Thyroid gland (tissue), 4 donors: ENCODE data around the gene KAT7.

Experiments
- POLR2A ChIP-seq, 2 donors: fragments of 450-650 bp; IDR thresholded peaks; one replicate each; pipeline ENCODE4 v1.6.1; 2017; ENCODE audit warnings: antibody characterized with exemption in 2 of 2, mild to moderate bottlenecking in 2 of 2, moderate library complexity in 1 of 2
- TF ChIP-seq, protein P1 (sequence below), 6 experiments: fragments of 200-600 bp in 3 of 6; fragments of 450-650 bp in 3 of 6; sonication (generic) in 3 of 6; IDR thresholded peaks; one replicate each; pipeline ENCODE4 v1.5.1; 2016 to 2019; ENCODE audit warnings: antibody characterized with exemption in 6 of 6, mild to moderate bottlenecking in 2 of 6, inconsistent platforms in 1 of 6, moderate library complexity in 1 of 6

DNA sequence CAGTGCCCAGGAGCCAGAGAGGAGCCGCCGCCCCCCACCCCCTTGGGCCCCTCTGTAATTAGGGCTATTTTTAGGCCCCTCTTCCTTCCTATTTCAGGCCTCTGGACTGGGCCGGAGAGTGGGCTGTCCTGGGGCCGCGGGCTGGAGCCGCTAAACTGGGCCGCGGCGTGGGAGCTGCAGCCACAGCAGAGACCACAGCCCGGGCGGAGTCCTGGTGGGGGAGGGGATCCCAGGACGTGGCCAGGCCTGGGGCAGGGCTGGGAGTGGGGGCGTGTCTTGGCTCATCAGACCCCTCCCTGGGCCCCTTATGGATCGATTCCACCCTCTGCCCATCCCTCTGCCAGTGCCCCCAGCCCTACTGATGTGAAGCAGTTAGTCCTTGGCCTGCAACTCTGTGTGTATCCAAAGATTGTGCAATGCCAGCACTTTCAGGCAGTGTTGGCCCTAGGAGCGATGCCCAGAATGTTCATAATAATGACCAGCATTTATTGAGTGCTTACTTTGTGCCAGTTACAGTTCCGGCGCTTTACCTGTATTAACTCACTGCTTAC is 74.4 kb downstream of the KAT7 start:
- TF ChIP-seq, protein P1, sequence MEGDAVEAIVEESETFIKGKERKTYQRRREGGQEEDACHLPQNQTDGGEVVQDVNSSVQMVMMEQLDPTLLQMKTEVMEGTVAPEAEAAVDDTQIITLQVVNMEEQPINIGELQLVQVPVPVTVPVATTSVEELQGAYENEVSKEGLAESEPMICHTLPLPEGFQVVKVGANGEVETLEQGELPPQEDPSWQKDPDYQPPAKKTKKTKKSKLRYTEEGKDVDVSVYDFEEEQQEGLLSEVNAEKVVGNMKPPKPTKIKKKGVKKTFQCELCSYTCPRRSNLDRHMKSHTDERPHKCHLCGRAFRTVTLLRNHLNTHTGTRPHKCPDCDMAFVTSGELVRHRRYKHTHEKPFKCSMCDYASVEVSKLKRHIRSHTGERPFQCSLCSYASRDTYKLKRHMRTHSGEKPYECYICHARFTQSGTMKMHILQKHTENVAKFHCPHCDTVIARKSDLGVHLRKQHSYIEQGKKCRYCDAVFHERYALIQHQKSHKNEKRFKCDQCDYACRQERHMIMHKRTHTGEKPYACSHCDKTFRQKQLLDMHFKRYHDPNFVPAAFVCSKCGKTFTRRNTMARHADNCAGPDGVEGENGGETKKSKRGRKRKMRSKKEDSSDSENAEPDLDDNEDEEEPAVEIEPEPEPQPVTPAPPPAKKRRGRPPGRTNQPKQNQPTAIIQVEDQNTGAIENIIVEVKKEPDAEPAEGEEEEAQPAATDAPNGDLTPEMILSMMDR (IDR thresholded peaks at IDR 0.05): no peak
- TF ChIP-seq POLR2A (IDR thresholded peaks at IDR 0.05): no peak
